ENCODE data around the gene DDX25.

- TF ChIP-seq, protein P1, sequence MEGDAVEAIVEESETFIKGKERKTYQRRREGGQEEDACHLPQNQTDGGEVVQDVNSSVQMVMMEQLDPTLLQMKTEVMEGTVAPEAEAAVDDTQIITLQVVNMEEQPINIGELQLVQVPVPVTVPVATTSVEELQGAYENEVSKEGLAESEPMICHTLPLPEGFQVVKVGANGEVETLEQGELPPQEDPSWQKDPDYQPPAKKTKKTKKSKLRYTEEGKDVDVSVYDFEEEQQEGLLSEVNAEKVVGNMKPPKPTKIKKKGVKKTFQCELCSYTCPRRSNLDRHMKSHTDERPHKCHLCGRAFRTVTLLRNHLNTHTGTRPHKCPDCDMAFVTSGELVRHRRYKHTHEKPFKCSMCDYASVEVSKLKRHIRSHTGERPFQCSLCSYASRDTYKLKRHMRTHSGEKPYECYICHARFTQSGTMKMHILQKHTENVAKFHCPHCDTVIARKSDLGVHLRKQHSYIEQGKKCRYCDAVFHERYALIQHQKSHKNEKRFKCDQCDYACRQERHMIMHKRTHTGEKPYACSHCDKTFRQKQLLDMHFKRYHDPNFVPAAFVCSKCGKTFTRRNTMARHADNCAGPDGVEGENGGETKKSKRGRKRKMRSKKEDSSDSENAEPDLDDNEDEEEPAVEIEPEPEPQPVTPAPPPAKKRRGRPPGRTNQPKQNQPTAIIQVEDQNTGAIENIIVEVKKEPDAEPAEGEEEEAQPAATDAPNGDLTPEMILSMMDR (conservative IDR thresholded peaks at IDR 0.05; ENCODE audit: low read depth, low read length): no peak
- TF ChIP-seq EZH2 (IDR thresholded peaks at IDR 0.05; ENCODE audit: borderline replicate concordance, low read depth, low read length, poor library complexity, severe bottlenecking): no peak
Observed at GRCh38 chr11:125954945-125955640, 50.8 kb downstream of the DDX25 start.

Measured in A673 (cell line).